ENCODE data around the gene YY2. TPM values are rescaled to one million over a fixed set of nuclear protein-coding genes. Genes with fewer than 3 reads are reported as not detected.

YY2 gene
- total and polyA plus RNA-seq, 9 of the 15 experiments (the other 6 are each of a cell fraction or from before 2014, with no cell fraction given) = 0.77 to 2.2 (median 1.1) TPM

DNA sequence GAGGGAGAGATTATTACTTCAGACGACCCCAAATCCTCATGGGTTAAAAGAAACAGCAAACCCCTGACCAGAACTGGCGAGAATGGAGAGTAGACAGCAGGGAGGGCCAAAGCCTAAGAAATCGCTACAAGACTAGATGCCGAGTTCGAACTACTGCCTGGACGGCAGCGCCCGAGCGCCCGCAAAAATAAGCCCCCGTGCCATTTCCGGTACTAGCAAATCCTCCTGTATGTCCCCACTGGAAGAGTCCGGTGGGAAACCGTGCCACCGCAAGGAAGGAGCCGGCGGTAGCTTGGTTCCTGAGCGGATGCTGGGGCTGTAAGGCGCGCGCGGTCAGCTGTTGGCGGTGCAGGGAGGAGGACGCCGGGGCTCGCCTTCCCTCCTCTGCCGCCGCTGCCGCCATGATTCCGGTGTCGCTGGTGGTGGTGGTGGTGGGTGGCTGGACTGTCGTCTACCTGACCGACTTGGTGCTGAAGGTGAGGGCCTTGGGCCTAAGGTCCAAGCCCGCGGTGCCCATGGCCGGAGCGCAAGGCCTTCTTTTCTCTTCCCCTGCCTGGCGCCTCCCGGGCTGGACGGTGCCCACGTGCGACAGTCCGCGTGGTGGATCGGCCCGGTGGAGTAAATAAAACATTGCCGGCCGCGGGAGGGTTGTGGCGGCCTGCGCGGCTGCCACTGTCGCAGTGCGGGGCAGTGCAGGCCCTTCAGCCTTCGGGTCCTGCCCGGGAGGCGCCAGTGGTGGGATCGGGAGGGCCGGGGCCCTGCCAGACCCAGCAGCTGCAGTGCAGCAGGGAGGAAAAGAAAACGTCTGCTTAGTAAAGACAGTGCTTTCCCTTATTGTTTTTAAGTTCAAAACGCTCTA lies 16.2 kb upstream of the YY2 start, which contains the start of gene MBTPS2 (continued):
- TF ChIP-seq, protein P1, sequence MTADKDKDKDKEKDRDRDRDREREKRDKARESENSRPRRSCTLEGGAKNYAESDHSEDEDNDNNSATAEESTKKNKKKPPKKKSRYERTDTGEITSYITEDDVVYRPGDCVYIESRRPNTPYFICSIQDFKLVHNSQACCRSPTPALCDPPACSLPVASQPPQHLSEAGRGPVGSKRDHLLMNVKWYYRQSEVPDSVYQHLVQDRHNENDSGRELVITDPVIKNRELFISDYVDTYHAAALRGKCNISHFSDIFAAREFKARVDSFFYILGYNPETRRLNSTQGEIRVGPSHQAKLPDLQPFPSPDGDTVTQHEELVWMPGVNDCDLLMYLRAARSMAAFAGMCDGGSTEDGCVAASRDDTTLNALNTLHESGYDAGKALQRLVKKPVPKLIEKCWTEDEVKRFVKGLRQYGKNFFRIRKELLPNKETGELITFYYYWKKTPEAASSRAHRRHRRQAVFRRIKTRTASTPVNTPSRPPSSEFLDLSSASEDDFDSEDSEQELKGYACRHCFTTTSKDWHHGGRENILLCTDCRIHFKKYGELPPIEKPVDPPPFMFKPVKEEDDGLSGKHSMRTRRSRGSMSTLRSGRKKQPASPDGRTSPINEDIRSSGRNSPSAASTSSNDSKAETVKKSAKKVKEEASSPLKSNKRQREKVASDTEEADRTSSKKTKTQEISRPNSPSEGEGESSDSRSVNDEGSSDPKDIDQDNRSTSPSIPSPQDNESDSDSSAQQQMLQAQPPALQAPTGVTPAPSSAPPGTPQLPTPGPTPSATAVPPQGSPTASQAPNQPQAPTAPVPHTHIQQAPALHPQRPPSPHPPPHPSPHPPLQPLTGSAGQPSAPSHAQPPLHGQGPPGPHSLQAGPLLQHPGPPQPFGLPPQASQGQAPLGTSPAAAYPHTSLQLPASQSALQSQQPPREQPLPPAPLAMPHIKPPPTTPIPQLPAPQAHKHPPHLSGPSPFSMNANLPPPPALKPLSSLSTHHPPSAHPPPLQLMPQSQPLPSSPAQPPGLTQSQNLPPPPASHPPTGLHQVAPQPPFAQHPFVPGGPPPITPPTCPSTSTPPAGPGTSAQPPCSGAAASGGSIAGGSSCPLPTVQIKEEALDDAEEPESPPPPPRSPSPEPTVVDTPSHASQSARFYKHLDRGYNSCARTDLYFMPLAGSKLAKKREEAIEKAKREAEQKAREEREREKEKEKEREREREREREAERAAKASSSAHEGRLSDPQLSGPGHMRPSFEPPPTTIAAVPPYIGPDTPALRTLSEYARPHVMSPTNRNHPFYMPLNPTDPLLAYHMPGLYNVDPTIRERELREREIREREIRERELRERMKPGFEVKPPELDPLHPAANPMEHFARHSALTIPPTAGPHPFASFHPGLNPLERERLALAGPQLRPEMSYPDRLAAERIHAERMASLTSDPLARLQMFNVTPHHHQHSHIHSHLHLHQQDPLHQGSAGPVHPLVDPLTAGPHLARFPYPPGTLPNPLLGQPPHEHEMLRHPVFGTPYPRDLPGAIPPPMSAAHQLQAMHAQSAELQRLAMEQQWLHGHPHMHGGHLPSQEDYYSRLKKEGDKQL (CRISPR knock-in tag; IDR thresholded peaks at IDR 0.05; ENCODE audit: borderline replicate concordance) = no peak
- TF ChIP-seq, protein P2, sequence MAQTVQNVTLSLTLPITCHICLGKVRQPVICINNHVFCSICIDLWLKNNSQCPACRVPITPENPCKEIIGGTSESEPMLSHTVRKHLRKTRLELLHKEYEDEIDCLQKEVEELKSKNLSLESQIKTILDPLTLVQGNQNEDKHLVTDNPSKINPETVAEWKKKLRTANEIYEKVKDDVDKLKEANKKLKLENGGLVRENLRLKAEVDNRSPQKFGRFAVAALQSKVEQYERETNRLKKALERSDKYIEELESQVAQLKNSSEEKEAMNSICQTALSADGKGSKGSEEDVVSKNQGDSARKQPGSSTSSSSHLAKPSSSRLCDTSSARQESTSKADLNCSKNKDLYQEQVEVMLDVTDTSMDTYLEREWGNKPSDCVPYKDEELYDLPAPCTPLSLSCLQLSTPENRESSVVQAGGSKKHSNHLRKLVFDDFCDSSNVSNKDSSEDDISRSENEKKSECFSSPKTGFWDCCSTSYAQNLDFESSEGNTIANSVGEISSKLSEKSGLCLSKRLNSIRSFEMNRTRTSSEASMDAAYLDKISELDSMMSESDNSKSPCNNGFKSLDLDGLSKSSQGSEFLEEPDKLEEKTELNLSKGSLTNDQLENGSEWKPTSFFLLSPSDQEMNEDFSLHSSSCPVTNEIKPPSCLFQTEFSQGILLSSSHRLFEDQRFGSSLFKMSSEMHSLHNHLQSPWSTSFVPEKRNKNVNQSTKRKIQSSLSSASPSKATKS (CRISPR knock-in tag; IDR thresholded peaks at IDR 0.05) = no peak
- TF ChIP-seq POLR2H (tag; IDR thresholded peaks at IDR 0.05; ENCODE audit: low read depth) (0 out of 2 replicates have a peak, but pooled peaks have one; percentile 44), CTBP1 (IDR thresholded peaks at IDR 0.05; ENCODE audit: borderline replicate concordance) (peak; percentile 78), YY1 (IDR thresholded peaks at IDR 0.05; ENCODE audit: borderline replicate concordance in 1 of 3, control insufficient read depth in 1 of 3, extremely low read depth in 1 of 3, insufficient read depth in 3 of 3, insufficient read length in 1 of 3, insufficient replicate concordance in 2 of 3, low read depth in 1 of 3, low read length in 2 of 3) (peak; percentile 24 to 70 (median 51)), STAT5B (CRISPR knock-in tag; IDR thresholded peaks at IDR 0.05) (no peak), ZNF347 (CRISPR knock-in tag; IDR thresholded peaks at IDR 0.05; ENCODE audit: low read depth) (no peak), DIDO1 (tag; IDR thresholded peaks at IDR 0.05; ENCODE audit: low read depth) (peak; percentile 91), GATAD2B (IDR thresholded peaks at IDR 0.05; ENCODE audit: borderline replicate concordance) (peak; percentile 26; the same call in 1 of the 2 replicates), ZC3H11A (IDR thresholded peaks at IDR 0.05; ENCODE audit: low read depth, low read length) (0 out of 2 replicates have a peak, but pooled peaks have one; percentile 29), ETV5 (CRISPR knock-in tag; IDR thresholded peaks at IDR 0.05; ENCODE audit: low read depth) (peak; percentile 59; the same call in 1 of the 2 replicates), CHD2 (IDR thresholded peaks at IDR 0.05; ENCODE audit: low read depth, low read length) (peak; percentile 13; the same call in 1 of the 2 replicates)
- TF ChIP-seq, protein P3, sequence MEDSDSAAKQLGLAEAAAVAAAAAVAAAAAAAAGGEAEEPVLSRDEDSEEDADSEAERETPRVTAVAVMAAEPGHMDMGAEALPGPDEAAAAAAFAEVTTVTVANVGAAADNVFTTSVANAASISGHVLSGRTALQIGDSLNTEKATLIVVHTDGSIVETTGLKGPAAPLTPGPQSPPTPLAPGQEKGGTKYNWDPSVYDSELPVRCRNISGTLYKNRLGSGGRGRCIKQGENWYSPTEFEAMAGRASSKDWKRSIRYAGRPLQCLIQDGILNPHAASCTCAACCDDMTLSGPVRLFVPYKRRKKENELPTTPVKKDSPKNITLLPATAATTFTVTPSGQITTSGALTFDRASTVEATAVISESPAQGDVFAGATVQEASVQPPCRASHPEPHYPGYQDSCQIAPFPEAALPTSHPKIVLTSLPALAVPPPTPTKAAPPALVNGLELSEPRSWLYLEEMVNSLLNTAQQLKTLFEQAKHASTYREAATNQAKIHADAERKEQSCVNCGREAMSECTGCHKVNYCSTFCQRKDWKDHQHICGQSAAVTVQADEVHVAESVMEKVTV (CRISPR knock-in tag; IDR thresholded peaks at IDR 0.05) = peak; percentile 41; the same call in 1 of the 2 replicates
- TF ChIP-seq, protein P4, sequence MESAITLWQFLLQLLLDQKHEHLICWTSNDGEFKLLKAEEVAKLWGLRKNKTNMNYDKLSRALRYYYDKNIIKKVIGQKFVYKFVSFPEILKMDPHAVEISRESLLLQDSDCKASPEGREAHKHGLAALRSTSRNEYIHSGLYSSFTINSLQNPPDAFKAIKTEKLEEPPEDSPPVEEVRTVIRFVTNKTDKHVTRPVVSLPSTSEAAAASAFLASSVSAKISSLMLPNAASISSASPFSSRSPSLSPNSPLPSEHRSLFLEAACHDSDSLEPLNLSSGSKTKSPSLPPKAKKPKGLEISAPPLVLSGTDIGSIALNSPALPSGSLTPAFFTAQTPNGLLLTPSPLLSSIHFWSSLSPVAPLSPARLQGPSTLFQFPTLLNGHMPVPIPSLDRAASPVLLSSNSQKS (CRISPR knock-in tag; IDR thresholded peaks at IDR 0.05) = no peak

Data from K562 (cell line).